Activated T-helper 1 cell treated with Interleukin-2 at 50 U/mL for 16 hours (primary cell): ENCODE data around the gene ARHGAP25.

Source experiments
- DNase-seq: peaks from one replicate; pipeline ENCODE4 v3.0.0-alpha.2; 2020; ENCODE audit warnings: low read depth

Gene ARHGAP25

GRCh38 chr2:68734688-68735525 is at the start of gene ARHGAP25:
TSS of gene ARHGAP25 (plus strand) at chr2:68734811. CDS start at chr2:68735200, 389 bp downstream.
- DNase-seq, result no peak

GRCh38 chr2:68686178-68686577 is 48.4 kb upstream of the ARHGAP25 start:
- DNase-seq, result no peak

DNA sequence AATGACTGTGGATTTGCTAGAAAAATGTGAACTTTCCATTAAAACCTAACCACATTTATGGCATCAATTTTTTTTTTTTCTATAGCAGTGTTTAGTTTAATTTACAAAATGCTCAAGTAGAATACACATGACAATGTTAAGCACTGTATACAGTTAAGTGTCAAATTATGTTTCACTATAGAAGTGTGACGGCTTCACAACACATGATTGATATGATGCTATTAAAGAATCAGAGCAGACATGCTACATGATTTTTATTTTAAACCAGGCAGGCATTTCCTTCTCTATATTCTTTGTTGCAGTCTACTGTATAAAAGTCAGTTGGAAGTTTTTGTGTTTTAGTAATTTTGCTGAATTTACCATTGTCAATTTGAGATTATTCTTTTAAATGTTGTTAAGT is 47.6 kb upstream of the ARHGAP25 start:
- DNase-seq, result no peak

DNA sequence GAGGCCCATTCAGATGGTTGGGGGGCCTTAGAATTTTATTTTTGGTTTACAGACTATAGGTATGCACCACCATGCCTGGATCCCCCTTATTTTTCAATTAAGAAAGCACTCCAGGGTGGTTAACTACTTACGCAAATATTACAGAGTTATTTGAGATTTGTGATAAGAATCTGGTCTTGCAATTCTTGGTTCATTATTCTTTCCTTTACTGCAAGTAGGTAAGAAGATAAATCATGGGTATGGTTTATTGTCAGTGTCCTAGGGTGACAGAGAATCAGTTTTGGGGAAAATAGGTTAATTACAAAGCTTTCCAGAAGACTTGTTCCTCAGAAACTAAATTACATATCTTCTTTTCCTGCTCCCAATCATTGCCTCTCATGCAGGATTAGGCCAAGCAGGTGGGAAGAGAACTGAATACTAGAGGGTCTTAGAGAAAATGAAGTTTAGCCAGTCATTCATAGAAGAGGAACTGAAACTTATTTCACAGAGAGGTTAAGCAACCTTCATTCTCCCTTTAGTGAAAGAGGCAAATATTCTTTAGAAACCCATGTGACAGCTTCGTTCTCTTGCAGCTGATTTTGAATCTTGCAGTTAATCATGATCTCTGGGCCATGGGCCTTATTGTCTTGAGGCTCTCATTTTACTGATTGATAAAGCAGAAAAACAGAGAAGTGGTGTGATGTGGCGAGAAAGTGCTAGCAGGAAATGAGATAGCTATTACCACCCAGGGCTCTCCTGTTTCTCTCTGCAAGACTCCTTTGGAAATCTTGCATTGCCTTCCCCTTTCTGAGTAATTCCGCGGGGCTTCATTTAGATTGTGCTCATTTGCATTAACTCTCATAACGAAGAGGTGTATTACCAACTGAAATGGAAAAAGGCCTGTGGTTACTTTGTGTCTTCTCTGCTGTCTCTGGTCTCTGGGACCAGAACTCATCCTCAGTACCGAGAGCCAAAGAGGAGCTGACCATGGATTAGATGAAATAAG is 44.8 kb upstream of the ARHGAP25 start:
- DNase-seq, result no peak

- no peak for DNase-seq
Measured at GRCh38 chr2:68690851-68691250, 43.8 kb upstream of the ARHGAP25 start.

DNA sequence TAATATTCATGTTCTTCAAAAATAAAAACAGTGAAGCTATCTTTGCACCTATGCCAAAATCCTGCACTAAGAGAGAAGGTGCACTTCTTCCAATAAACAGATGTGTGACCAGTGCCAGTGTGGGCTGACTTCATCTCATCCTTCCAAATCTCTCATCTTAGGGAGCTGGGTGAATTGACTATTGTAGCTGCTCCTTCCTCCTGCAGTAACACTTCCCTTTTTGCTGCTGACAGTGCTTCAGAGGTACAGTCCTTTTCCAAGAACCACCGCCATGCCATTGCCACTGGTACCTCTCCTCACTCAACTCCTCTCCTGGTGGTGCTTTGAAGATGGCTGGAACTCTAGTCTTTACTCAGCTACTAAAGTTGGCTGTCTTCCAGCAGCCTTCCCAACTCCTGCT is 42.1 kb upstream of the ARHGAP25 start:
- no peak for DNase-seq

- DNase-seq, result no peak
Measured at GRCh38 chr2:68693951-68694350, 40.7 kb upstream of the ARHGAP25 start.

DNA sequence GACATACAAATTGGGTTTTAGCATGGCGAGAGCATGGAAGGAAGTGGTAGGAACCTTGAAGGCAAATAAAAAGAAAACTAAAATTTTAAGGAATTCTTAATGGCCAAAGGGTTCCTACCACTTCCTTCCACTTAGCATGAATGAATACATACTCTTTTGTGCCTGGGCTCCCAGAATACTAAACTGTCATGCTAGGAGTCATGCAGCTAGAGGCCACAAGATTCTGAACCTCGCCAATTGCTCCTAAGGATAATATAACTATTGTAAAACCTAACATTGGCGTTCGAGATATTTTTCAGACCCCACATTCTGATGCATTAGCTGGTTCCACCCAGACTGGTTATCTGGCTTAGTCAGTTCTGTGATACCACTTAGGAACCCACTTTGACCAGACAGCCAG is 38.6 kb upstream of the ARHGAP25 start:
- DNase-seq, result no peak

GRCh38 chr2:68696554-68696953 is 38.1 kb upstream of the ARHGAP25 start:
- DNase-seq, result no peak

- no peak for DNase-seq
Measured at GRCh38 chr2:68698567-68699377, 35.8 kb upstream of the ARHGAP25 start.

DNA sequence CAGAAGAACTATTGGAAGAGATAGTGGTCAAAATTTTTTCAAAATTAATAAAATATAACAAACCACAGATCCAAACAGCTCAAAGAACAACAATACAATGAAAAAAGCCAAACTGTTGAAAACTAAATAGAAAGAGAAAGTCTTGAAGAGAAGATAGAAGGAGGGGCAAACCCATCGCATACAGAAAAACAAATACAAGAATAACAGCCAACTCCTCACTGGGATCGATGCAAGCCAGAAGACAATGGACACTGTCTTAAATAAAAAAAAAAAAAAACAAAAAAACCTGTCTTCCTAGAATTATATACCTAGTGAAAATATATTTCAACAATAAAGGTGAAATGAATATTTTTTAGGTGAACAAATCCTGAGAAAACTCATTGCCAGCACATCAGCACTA is 34.1 kb upstream of the ARHGAP25 start:
- DNase-seq, result no peak

- no peak for DNase-seq
Measured at GRCh38 chr2:68706637-68707036, 28.0 kb upstream of the ARHGAP25 start.

DNA sequence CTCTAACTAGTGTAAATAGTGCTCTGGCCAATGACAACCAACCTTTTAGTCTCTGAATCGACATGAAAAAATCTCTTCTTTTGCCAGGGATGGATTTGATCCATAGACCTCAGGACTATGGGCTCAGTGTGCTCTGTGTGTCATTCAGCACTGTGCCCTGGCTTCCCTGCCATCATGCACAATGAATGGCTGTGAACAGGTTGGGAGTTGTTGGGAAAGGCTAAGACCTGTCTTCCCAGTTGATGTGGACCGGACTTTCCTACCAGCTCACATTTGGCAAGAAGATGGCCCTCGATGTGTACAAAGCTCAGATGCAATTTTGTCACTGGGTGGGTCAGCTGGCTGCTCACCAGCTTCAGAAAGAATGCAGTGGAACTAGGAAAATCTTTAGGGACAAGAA is 26.0 kb upstream of the ARHGAP25 start:
- no peak for DNase-seq

DNA sequence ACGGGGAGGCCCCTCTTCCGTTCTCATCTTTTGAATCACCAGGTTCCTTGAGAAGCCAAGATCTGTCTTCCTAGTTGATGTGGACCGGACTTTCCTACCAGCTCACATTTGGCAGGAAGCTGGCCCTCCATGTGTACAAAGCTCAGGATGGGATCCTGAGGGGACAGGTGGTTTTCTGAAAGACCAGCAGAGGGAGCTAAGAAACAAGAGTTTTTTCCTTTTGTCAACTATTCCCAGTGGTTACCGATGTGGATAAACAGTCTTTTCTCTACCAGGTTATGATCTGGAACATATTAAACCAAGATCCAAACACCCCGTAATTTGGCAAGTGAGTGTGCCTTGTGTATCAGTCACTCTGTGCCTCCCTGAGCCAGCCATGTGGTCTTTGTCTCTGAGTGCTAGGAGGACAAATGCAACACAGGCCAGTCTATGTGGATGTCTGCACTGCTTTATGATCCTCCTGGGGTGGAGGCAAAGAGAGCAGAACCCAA is 25.1 kb upstream of the ARHGAP25 start:
- DNase-seq, result no peak

DNA sequence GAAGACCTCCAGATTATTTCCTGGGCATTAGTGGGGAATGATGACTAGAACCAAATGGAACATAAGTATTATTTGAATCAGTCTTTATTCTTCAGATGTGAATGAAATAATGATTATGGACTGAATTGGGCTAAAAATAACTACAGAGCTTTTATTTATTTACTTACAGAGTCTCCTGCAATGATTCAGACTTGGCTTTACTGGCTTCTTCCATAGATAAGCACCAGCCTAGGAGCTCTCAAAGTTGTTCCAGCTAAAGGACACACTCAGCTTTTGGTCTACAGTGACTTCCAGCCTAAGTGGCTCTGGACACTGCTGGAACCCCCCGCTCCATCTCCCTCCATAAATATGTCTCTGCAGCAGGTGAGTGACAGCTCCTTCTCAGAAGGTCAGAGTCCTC is 24.3 kb upstream of the ARHGAP25 start:
- DNase-seq, result no peak

- no peak for DNase-seq
Measured at GRCh38 chr2:68710756-68711155, 23.9 kb upstream of the ARHGAP25 start.

- DNase-seq, result no peak
Measured at GRCh38 chr2:68714866-68715265, 19.7 kb upstream of the ARHGAP25 start.

DNA sequence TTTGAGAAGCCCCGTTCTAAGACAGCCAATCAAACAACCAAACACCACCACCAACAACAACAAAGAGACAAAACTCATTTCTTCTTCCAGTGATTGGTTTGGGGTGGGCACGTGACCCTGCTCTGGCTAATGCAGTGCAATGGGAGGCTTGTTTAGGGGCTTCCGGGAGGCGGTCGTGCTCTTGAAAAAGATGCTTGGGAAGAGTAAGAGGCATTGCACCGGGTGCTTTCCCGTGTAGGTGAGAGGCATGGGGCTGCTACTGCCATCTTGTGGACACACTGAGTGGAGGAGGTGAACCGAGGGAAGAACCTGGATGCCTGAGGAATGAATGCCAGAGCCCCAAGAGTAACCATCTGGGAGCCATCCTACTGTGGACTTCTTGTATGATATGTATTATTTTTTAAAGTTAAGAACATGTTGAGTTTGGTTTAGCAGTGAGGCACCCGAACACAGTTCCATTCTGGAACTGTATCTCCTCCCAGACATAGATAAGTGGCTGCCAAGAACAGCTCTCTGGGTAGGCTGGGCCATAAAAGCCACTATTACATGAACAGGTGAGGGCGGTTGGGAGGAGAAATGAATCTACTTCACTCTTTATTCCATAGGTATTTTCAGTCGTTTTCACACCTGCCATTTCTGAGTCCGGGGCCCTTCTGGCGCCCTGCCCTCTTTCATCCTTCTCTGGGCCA is 19.1 kb upstream of the ARHGAP25 start:
- no peak for DNase-seq

- no peak for DNase-seq
Measured at GRCh38 chr2:68716604-68717304, 17.9 kb upstream of the ARHGAP25 start.

DNA sequence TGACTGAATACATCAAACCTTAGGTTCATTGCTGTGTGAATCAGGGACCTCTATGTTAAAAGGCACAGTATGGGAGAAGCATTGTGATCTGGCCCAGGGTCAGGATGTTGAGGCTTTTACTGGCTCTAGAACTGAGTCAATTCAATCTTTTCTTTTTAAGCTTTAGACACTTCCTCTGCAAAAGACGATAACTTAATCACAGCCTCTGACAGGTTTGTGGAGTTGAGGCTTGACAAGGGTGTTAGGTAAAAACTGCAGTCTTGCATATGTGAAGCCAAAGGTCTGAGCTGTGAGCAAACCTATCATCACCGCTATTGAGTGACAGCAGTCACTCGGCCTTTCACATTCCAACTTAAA is 17.3 kb upstream of the ARHGAP25 start:
- DNase-seq, result no peak

DNA sequence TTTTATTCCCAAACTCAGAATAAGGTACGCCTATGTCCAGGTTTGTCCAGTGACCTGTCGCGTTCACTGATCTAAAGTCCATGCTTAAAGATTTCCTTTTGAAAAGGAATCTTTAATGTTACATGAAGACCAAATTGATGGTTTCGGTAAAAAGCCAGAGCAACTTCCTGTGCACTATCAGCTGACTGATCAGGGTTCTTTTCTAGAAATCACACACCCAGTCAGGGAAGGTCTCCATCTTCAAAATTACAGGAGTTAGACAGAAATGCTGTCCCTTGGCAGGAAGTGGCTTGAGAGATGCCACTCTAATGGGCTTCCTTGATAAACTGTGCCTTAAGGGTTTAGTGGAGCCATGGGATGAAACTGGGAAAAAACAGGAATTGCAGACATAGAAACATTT is 14.7 kb upstream of the ARHGAP25 start:
- DNase-seq, result no peak
